ENCODE results near the gene FAM167B.

FAM167B gene

GRCh38 chr1:32240140-32240951 is 6.7 kb upstream of the FAM167B start:
- H3K4me3 ChIP-seq (ENCODE audit: low read length), result peak overlapping the region; percentile 79
- peak; percentile 43 for DNase-seq (ENCODE audit: low read depth)
- TF ChIP-seq, protein P1, sequence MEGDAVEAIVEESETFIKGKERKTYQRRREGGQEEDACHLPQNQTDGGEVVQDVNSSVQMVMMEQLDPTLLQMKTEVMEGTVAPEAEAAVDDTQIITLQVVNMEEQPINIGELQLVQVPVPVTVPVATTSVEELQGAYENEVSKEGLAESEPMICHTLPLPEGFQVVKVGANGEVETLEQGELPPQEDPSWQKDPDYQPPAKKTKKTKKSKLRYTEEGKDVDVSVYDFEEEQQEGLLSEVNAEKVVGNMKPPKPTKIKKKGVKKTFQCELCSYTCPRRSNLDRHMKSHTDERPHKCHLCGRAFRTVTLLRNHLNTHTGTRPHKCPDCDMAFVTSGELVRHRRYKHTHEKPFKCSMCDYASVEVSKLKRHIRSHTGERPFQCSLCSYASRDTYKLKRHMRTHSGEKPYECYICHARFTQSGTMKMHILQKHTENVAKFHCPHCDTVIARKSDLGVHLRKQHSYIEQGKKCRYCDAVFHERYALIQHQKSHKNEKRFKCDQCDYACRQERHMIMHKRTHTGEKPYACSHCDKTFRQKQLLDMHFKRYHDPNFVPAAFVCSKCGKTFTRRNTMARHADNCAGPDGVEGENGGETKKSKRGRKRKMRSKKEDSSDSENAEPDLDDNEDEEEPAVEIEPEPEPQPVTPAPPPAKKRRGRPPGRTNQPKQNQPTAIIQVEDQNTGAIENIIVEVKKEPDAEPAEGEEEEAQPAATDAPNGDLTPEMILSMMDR (conservative IDR thresholded peaks at IDR 0.05; ENCODE audit: low read length), result peak; percentile 36

- peak overlapping the region; percentile 79 for H3K4me3 ChIP-seq (ENCODE audit: low read length)
- TF ChIP-seq, protein P1 (conservative IDR thresholded peaks at IDR 0.05; ENCODE audit: low read length), result peak; percentile 16
- DNase-seq (ENCODE audit: low read depth), result peak; percentile 54
Measured at GRCh38 chr1:32241001-32241763, 5.8 kb upstream of the FAM167B start.

- H3K4me3 ChIP-seq (ENCODE audit: low read length), result peak overlapping the region; percentile 31
- peak; percentile 32 for DNase-seq (ENCODE audit: low read depth)
- TF ChIP-seq, protein P1 (conservative IDR thresholded peaks at IDR 0.05; ENCODE audit: low read length), result no peak
Measured at GRCh38 chr1:32242341-32242851, 4.6 kb upstream of the FAM167B start.

DNA sequence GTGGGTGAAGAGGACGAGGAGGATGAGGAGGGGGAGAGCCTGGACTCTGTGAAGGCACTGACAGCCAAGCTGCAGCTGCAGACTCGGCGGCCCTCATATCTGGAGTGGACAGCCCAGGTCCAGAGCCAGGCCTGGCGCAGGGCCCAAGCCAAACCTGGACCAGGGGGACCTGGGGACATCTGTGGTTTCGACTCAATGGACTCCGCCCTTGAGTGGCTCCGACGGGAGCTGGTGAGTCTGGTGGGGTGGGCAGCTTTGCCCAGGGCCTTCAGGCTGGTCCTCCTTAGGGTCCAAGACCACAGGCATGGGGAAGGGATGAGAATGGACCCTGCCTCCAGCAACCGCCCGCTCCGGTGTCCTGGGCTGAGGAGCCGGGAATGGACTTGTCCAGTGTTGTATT is 430 bp downstream of the FAM167B start:
- TF ChIP-seq, protein P1 (conservative IDR thresholded peaks at IDR 0.05; ENCODE audit: low read length), result no peak
- H3K4me3 ChIP-seq (ENCODE audit: low read length), result no peak overlapping the region
- no peak for DNase-seq (ENCODE audit: low read depth)

DNA sequence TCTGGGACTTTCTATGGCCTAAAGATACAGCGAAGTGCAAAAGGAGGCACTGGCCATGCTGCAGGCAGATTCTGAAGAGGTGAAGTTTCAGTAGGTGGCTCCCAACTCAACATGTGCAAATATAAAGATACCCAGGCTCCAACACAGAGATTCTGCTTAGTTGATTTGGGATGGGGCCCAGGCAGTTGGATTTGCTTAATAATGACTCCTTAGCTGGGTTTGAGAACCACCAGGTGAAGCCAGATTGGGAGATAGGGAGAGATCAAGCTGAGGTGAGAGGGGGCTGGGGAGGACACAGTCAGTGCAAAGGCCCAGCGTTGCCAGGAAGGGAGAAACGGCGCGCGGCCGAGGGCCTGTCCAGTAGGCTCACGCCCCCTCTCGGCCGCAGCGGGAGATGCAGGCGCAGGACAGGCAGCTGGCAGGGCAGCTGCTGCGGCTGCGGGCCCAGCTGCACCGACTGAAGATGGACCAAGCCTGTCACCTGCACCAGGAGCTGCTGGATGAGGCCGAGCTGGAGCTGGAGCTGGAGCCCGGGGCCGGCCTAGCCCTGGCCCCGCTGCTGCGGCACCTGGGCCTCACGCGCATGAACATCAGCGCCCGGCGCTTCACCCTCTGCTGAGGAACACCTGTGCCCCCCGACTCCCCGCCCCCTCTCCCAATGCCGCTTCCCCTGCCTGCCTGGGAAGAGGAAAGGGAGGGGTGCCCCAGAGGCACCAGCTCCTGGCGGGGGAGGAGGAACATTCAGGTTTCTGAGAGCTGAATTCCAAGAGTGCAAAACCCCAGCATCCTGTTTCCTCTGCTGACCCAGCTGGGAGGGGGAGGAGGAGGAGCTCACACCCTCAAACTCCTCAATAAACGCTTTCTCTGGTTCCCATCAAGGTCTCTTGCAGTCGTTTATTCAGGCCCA is 1.2 kb downstream of the FAM167B start:
- no peak overlapping the region for H3K4me3 ChIP-seq (ENCODE audit: low read length)
- TF ChIP-seq, protein P1 (conservative IDR thresholded peaks at IDR 0.05; ENCODE audit: low read length), result peak; percentile 65
- DNase-seq (ENCODE audit: low read depth), result peak; percentile 57

DNA sequence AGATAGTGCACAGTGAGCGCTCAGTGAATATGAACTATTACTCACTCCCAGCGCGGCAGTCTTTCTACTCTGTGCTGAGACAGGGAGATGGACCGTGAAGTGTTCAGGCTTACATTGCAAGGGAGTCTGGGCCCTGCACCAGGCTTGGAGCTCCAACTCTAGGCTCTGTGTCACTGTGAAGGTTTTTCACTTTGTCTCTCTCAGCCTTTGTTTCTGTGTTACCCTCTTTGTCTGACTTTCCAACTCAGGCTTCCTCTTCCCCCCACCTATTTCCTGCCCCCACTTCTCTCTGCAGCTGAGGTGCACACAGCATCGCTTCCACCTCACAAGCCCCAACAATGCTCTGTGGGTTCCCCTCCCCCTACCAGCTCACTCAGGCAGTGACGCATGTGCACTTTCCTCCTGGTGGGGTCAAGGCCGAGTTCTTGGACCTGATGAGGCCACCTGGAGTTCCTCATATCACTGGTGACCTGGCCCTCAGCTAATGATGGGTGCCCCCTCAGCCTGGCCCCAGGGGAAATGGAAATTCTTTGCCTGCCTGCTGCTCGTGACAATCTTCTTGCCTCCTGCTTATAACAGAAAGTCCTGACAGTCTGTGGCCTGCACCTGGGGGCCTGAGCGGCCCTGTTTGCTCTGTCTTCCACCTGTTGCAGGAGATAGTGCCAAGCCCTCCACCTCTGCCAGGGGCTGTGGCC is 3.0 kb downstream of the FAM167B start:
- no peak for DNase-seq (ENCODE audit: low read depth)
- no peak overlapping the region for H3K4me3 ChIP-seq (ENCODE audit: low read length)
- TF ChIP-seq, protein P1 (conservative IDR thresholded peaks at IDR 0.05; ENCODE audit: low read length), result no peak
